Parathyroid adenoma (tissue), 2 donors: ENCODE results near the gene RNF7.

Source experiments
- H2AFZ ChIP-seq: fragments of 300-600 bp; sonication (generic); one replicate; pipeline ENCODE4 v1.7.0; 2017; ENCODE audit warnings: antibody characterized with exemption, mild to moderate bottlenecking
- H3K27ac ChIP-seq: fragments of 300-600 bp; sonication (generic); one replicate; pipeline ENCODE4 v1.7.0; 2017
- H3K27me3 ChIP-seq: fragments of 300-600 bp; sonication (generic); one replicate; pipeline ENCODE4 v1.7.0; 2017; ENCODE audit warnings: low read length; ENCODE audit not compliant: control insufficient read depth, insufficient read depth
- H3K36me3 ChIP-seq: fragments of 300-600 bp; sonication (generic); one replicate; pipeline ENCODE4 v1.7.0; 2017; ENCODE audit warnings: low read length; ENCODE audit not compliant: control insufficient read depth, insufficient read depth
- H3K4me1 ChIP-seq: fragments of 300-600 bp; sonication (generic); one replicate; pipeline ENCODE4 v1.7.0; 2017; ENCODE audit warnings: control low read depth
- H3K4me2 ChIP-seq: fragments of 300-600 bp; sonication (generic); one replicate; pipeline ENCODE4 v1.7.0; 2017; ENCODE audit warnings: low read length
- H3K4me3 ChIP-seq: fragments of 300-600 bp; sonication (generic); one replicate; pipeline ENCODE4 v1.7.0; 2017; ENCODE audit warnings: low read depth, low read length
- H3K79me2 ChIP-seq: fragments of 300-600 bp; sonication (generic); one replicate; pipeline ENCODE4 v1.7.0; 2017; ENCODE audit warnings: control low read depth
- H3K9ac ChIP-seq: fragments of 300-600 bp; sonication (generic); one replicate; pipeline ENCODE4 v1.7.0; 2017; ENCODE audit warnings: mild to moderate bottlenecking
- H3K9me3 ChIP-seq: fragments of 300-600 bp; sonication (generic); one replicate; pipeline ENCODE4 v1.7.0; 2017; ENCODE audit warnings: low read length; ENCODE audit not compliant: control insufficient read depth
- CTCF ChIP-seq: fragments of 300-600 bp; sonication (generic); IDR thresholded peaks from one replicate; pipeline ENCODE4 v1.7.0; 2017; ENCODE audit warnings: antibody characterized with exemption, mild to moderate bottlenecking
- donor health status: primary hyperparathyroidism.

Gene RNF7

GRCh38 chr3:141710121-141710520 lies 28.0 kb upstream of the RNF7 start:
- H2AFZ ChIP-seq, result no peak overlapping the region
- H3K9me3 ChIP-seq, result no peaks in the 10 kb centered on the region
- no peak overlapping the region for H3K27ac ChIP-seq
- no peaks in the 10 kb centered on the region for H3K4me1 ChIP-seq
- H3K36me3 ChIP-seq, result no peaks in the 10 kb centered on the region
- no peak for TF ChIP-seq CTCF
- H3K4me3 ChIP-seq, result no peak overlapping the region
- no peak overlapping the region for H3K4me2 ChIP-seq
- H3K79me2 ChIP-seq, result no peaks in the 10 kb centered on the region
- H3K27me3 ChIP-seq, result no peaks in the 10 kb centered on the region
- H3K9ac ChIP-seq, result no peak overlapping the region

GRCh38 chr3:141710888-141711616 lies 27.0 kb upstream of the RNF7 start:
- TF ChIP-seq CTCF, result no peak
- Histone ChIP-seq H3K9ac (no peak overlapping the region), H3K27me3 (no peaks in the 10 kb centered on the region), H3K4me2 (no peak overlapping the region), H2AFZ (no peak overlapping the region), H3K36me3 (no peaks in the 10 kb centered on the region), H3K4me1 (no peaks in the 10 kb centered on the region), H3K79me2 (no peaks in the 10 kb centered on the region), H3K4me3 (no peak overlapping the region), H3K27ac (no peak overlapping the region), H3K9me3 (no peaks in the 10 kb centered on the region)

- no peak overlapping the region for H3K4me3 ChIP-seq
- TF ChIP-seq CTCF, result no peak
- no peaks in the 10 kb centered on the region for H3K9me3 ChIP-seq
- H3K36me3 ChIP-seq, result no peaks in the 10 kb centered on the region
- no peak overlapping the region for H3K9ac ChIP-seq
- no peak overlapping the region for H3K27ac ChIP-seq
- H2AFZ ChIP-seq, result no peak overlapping the region
- H3K4me2 ChIP-seq, result no peak overlapping the region
- no peaks in the 10 kb centered on the region for H3K79me2 ChIP-seq
- H3K4me1 ChIP-seq, result no peaks in the 10 kb centered on the region
- no peaks in the 10 kb centered on the region for H3K27me3 ChIP-seq
These were observed 23.4 kb upstream of the RNF7 start for GRCh38 chr3:141714671-141715070.

GRCh38 chr3:141722081-141722480 lies 16.0 kb upstream of the RNF7 start:
- Histone ChIP-seq H3K79me2 (no peaks in the 10 kb centered on the region), H3K4me1 (no peaks in the 10 kb centered on the region), H2AFZ (no peak overlapping the region), H3K36me3 (no peaks in the 10 kb centered on the region), H3K9ac (no peak overlapping the region), H3K27ac (no peak overlapping the region), H3K9me3 (no peaks in the 10 kb centered on the region), H3K27me3 (no peaks in the 10 kb centered on the region), H3K4me2 (no peak overlapping the region), H3K4me3 (no peak overlapping the region)
- no peak for TF ChIP-seq CTCF

- H3K27ac ChIP-seq, result no peak overlapping the region
- no peak overlapping the region for H3K9ac ChIP-seq
- no peaks in the 10 kb centered on the region for H3K4me1 ChIP-seq
- H3K36me3 ChIP-seq, result no peaks in the 10 kb centered on the region
- no peaks in the 10 kb centered on the region for H3K27me3 ChIP-seq
- H2AFZ ChIP-seq, result no peak overlapping the region
- H3K9me3 ChIP-seq, result no peaks in the 10 kb centered on the region
- H3K4me3 ChIP-seq, result no peak overlapping the region
- H3K4me2 ChIP-seq, result no peak overlapping the region
- no peaks in the 10 kb centered on the region for H3K79me2 ChIP-seq
- no peak for TF ChIP-seq CTCF
These were observed 15.4 kb upstream of the RNF7 start for GRCh38 chr3:141722648-141723047.
